Fibroblast of mammary gland (primary cell): ENCODE results near the gene SZRD1.

Source experiments
- DNase-seq: peaks from one replicate; pipeline ENCODE4 v3.0.0-alpha.2; 2010; ENCODE audit warnings: low read depth
- H3K4me3 ChIP-seq: 2 replicates; pipeline ENCODE4 v1.5.1; 2011; ENCODE audit warnings: low read depth, mild to moderate bottlenecking, low read length, moderate library complexity; ENCODE audit not compliant: control insufficient read depth
- TF ChIP-seq, protein P1 (sequence below): conservative IDR thresholded peaks from 2 replicates; pipeline ENCODE4 v1.5.1; 2011; ENCODE audit warnings: low read depth, low read length, inconsistent platforms; ENCODE audit not compliant: control insufficient read depth, insufficient read depth

Gene SZRD1

DNA sequence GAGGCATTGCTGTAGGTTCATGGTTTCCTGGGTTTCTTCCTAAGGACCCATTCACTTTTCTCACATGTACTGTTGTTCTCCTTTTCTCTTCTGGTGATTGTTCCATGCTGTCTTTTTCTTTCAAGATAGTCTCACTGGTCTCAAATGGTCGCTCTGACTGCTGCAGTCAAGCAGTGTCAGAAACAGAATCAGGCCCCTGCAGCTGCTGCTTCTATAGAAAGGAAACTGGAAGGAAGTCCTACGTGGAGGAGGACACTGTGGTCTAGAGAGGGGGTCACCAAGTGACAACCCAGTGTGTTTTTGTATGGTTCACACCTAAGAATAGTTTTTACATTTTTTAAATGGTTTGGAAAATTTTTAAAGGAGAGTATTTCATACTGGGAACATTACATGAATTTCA lies 75.9 kb downstream of the SZRD1 start:
- TF ChIP-seq, protein P1, sequence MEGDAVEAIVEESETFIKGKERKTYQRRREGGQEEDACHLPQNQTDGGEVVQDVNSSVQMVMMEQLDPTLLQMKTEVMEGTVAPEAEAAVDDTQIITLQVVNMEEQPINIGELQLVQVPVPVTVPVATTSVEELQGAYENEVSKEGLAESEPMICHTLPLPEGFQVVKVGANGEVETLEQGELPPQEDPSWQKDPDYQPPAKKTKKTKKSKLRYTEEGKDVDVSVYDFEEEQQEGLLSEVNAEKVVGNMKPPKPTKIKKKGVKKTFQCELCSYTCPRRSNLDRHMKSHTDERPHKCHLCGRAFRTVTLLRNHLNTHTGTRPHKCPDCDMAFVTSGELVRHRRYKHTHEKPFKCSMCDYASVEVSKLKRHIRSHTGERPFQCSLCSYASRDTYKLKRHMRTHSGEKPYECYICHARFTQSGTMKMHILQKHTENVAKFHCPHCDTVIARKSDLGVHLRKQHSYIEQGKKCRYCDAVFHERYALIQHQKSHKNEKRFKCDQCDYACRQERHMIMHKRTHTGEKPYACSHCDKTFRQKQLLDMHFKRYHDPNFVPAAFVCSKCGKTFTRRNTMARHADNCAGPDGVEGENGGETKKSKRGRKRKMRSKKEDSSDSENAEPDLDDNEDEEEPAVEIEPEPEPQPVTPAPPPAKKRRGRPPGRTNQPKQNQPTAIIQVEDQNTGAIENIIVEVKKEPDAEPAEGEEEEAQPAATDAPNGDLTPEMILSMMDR, result no peak
- H3K4me3 ChIP-seq, result no peak overlapping the region
- DNase-seq, result no peak

DNA sequence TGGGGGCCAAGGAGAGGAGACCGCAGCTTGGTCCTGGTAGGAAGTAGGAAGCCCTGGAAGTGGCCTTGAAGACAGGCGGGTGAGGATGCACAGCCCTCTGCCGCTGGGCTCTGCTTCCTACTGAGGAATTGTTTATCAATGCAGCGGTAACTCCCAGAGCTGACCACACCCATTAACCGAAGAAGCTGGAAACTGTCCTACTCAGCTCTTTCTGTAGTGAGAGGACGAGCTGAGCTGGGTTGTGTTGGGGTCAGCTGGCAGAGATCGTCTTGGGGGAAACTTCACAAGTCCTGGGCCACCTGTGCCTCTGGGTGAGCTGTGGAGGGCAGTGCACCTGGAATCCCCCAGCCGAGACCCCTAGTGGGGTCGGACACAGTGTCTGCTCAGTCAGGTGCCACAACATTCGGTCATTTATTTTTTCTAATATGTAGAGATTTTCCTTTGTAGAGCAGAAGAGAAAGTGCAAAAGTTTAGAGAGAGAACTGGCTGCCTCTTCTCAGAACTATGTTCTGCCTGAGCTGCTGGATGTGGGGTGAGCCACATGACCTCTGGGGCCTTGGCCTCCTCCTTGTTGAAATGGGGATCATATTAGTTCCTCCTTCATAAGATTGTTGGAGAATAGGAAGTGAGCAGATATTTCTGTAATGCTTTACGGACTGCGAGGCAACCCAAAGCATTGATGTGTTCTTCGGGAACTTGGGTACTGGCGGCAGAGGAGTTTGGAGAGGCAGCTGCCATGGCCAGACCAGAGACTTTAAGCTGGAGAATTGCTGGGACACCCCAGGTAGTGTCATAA lies 77.1 kb downstream of the SZRD1 start:
- no peak overlapping the region for H3K4me3 ChIP-seq
- TF ChIP-seq, protein P1, result no peak
- DNase-seq, result no peak

GRCh38 chr1:16445052-16445451 lies 78.0 kb downstream of the SZRD1 start:
- DNase-seq, result no peak
- TF ChIP-seq, protein P1, result no peak
- H3K4me3 ChIP-seq, result no peak overlapping the region

GRCh38 chr1:16446116-16446515 lies 79.1 kb downstream of the SZRD1 start:
- TF ChIP-seq, protein P1, result no peak
- no peak for DNase-seq
- H3K4me3 ChIP-seq, result no peak overlapping the region

DNA sequence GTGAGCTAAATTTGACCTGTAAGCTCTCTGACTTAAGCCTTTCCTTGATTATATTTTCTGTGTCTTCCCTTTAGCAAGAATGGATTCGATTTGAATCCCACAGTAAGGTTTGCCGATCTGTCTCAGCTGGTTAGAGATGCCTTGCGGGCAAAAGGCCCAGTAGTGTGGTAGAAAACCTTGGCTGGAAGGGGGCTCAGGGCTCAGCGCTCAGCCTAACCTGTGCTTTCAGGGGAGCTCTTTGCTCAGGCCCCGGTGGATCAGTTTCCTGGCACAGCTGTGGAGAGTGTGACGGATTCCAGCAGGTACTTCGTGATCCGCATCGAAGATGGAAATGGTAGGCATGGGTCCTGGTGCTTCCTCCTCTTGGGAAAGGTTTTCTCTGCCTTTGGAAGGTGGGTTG lies 80.6 kb downstream of the SZRD1 start:
- no peak overlapping the region for H3K4me3 ChIP-seq
- DNase-seq, result no peak
- TF ChIP-seq, protein P1, result no peak
